Skin of body (tissue), 2 donors: ENCODE measurements around the gene FKBP10. TPM values are rescaled to one million over a fixed set of nuclear protein-coding genes. Genes with fewer than 3 reads are reported as not detected.

Source experiments
- DNase-seq: peaks from one replicate; lab custom pipeline; 2025; lab: John Stamatoyannopoulos, UW
- total RNA-seq: library from RNA; depleted of rRNA; stranded (reverse); fragments of >200 nt; gene quantifications from one replicate; pipeline ENCODE4 v1.2.3, GENCODE V29; 2014

Gene FKBP10
- total RNA-seq, 1 donor from 2014 or later, result 97.2 TPM

- no peak for DNase-seq
These were observed 31.2 kb upstream of the FKBP10 start for GRCh38 chr17:41781404-41782110.

GRCh38 chr17:41782142-41782541 lies 30.7 kb upstream of the FKBP10 start:
- no peak for DNase-seq

GRCh38 chr17:41784207-41784744 lies 28.5 kb upstream of the FKBP10 start:
- no peak for DNase-seq

GRCh38 chr17:41785091-41785858 lies 27.5 kb upstream of the FKBP10 start:
- peak; percentile 26 for DNase-seq

GRCh38 chr17:41785859-41786226 lies 27.0 kb upstream of the FKBP10 start:
- DNase-seq, result no peak

GRCh38 chr17:41786227-41787020 lies 26.4 kb upstream of the FKBP10 start, which contains the start of gene JUP:
Gene JUP (minus strand): TSS chr17:41786711. CDS start chr17:41771854, 14,857 bp downstream.
- peak; percentile 92 for DNase-seq

- no peak for DNase-seq
These were observed 25.8 kb upstream of the FKBP10 start for GRCh38 chr17:41787021-41787418.

GRCh38 chr17:41792845-41793783 lies 19.7 kb upstream of the FKBP10 start:
- DNase-seq, result no peak

- DNase-seq, result no peak
These were observed 18.8 kb upstream of the FKBP10 start for GRCh38 chr17:41793784-41794539.

- DNase-seq, result no peak
These were observed 18.2 kb upstream of the FKBP10 start for GRCh38 chr17:41794540-41794975.

- no peak for DNase-seq
These were observed 16.5 kb upstream of the FKBP10 start for GRCh38 chr17:41796121-41796895.

- DNase-seq, result no peak
These were observed 15.4 kb upstream of the FKBP10 start for GRCh38 chr17:41797377-41797776.

- DNase-seq, result no peak
These were observed 13.4 kb upstream of the FKBP10 start for GRCh38 chr17:41799366-41799765.

GRCh38 chr17:41800601-41801373 lies 12.0 kb upstream of the FKBP10 start:
- DNase-seq, result no peak

GRCh38 chr17:41801374-41802271 lies 11.2 kb upstream of the FKBP10 start:
- peak; percentile 63 for DNase-seq

GRCh38 chr17:41803049-41804020 lies 9.5 kb upstream of the FKBP10 start:
- DNase-seq, result no peak
